ENCODE measurements around the gene ITPR2.
"Not testable (repeated sequence)": the region's sequence is repeated elsewhere in the genome, so short reads cannot be mapped to it uniquely, and the experiment has no call there.

The ITPR2 gene

DNA sequence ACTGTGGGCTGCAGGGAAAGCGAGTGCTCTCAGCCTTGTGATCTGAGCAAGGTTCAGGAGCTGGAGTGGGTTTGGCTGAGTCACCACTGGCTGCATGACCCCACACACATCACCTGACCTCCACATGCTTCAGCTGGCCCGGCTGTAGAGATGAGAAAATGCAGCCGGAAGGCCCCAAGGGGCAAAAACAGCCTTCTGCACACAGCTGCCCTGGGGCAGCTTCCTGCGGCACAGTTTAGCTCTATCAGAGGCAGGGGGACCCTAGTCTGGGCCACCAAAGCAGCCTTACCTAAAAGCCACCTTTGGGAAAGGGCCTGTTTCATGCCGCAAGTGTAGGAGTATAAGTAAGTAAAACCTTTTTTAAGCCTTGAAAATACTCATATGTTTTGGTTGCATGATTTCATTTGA, 514.3 kb downstream of the ITPR2 start:
- DNase-seq (ENCODE audit: low read depth in 1 of 2, low spot score in 1 of 2): no peak
- TF ChIP-seq GABPA (IDR thresholded peaks at IDR 0.05; ENCODE audit: low read depth) (no peak), SPI1 (IDR thresholded peaks at IDR 0.05; ENCODE audit: borderline replicate concordance, low read depth) (no peak), POLR2AphosphoS5 (IDR thresholded peaks at IDR 0.05; ENCODE audit: low read depth) (no peak)
- TF ChIP-seq, protein P1, sequence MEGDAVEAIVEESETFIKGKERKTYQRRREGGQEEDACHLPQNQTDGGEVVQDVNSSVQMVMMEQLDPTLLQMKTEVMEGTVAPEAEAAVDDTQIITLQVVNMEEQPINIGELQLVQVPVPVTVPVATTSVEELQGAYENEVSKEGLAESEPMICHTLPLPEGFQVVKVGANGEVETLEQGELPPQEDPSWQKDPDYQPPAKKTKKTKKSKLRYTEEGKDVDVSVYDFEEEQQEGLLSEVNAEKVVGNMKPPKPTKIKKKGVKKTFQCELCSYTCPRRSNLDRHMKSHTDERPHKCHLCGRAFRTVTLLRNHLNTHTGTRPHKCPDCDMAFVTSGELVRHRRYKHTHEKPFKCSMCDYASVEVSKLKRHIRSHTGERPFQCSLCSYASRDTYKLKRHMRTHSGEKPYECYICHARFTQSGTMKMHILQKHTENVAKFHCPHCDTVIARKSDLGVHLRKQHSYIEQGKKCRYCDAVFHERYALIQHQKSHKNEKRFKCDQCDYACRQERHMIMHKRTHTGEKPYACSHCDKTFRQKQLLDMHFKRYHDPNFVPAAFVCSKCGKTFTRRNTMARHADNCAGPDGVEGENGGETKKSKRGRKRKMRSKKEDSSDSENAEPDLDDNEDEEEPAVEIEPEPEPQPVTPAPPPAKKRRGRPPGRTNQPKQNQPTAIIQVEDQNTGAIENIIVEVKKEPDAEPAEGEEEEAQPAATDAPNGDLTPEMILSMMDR (IDR thresholded peaks at IDR 0.05; ENCODE audit: insufficient read depth, low read length): no peak
- TF ChIP-seq, protein P2, sequence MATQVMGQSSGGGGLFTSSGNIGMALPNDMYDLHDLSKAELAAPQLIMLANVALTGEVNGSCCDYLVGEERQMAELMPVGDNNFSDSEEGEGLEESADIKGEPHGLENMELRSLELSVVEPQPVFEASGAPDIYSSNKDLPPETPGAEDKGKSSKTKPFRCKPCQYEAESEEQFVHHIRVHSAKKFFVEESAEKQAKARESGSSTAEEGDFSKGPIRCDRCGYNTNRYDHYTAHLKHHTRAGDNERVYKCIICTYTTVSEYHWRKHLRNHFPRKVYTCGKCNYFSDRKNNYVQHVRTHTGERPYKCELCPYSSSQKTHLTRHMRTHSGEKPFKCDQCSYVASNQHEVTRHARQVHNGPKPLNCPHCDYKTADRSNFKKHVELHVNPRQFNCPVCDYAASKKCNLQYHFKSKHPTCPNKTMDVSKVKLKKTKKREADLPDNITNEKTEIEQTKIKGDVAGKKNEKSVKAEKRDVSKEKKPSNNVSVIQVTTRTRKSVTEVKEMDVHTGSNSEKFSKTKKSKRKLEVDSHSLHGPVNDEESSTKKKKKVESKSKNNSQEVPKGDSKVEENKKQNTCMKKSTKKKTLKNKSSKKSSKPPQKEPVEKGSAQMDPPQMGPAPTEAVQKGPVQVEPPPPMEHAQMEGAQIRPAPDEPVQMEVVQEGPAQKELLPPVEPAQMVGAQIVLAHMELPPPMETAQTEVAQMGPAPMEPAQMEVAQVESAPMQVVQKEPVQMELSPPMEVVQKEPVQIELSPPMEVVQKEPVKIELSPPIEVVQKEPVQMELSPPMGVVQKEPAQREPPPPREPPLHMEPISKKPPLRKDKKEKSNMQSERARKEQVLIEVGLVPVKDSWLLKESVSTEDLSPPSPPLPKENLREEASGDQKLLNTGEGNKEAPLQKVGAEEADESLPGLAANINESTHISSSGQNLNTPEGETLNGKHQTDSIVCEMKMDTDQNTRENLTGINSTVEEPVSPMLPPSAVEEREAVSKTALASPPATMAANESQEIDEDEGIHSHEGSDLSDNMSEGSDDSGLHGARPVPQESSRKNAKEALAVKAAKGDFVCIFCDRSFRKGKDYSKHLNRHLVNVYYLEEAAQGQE (IDR thresholded peaks at IDR 0.05; ENCODE audit: insufficient replicate concordance, low read depth): no peak
- Histone ChIP-seq H3K27ac (replicated peaks) (no peak overlapping the region), H3K4me3 (replicated peaks; ENCODE audit: insufficient read depth, low read length) (no peak overlapping the region), H3K27me3 (ENCODE audit: insufficient read depth, poor library complexity, severe bottlenecking) (no peaks in the 10 kb centered on the region)

DNA sequence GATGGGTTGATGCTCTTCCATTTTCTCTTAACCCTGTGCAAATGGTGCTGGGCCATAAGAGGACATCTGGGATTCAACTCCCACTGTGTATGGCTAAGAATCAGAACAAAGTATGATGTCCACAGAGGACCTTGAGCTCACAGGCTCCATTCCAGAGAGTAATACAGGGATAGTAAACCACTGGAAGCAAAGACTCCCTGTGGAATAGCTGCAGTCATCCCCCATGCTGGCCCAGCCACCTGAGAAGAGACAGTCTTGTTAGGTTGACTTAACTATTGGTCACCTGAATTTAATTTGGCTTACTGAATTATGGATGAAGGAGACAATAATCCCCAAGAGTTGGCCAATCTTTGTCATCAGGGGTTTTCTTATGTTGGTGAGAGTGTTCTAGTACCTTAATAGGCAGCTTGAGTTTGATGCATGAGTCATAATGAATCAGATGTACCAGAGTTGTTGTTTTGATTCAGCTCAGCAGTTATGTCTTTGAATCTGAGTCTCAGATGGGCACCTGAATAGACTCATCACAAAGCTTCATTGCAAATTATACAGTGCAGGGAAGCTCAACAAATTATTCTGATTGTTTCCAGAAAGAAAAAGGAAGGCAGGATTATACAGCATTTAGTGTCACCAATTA, 514.9 kb downstream of the ITPR2 start:
- TF ChIP-seq POLR2AphosphoS5 (IDR thresholded peaks at IDR 0.05; ENCODE audit: low read depth): no peak
- TF ChIP-seq, protein P1 (IDR thresholded peaks at IDR 0.05; ENCODE audit: insufficient read depth, low read length): no peak
- no peak for DNase-seq (ENCODE audit: low read depth in 1 of 2, low spot score in 1 of 2)
- Histone ChIP-seq H3K27ac (replicated peaks) (no peak overlapping the region), H3K27me3 (ENCODE audit: insufficient read depth, poor library complexity, severe bottlenecking) (no peaks in the 10 kb centered on the region), H3K4me3 (replicated peaks; ENCODE audit: insufficient read depth, low read length) (no peak overlapping the region)

DNA sequence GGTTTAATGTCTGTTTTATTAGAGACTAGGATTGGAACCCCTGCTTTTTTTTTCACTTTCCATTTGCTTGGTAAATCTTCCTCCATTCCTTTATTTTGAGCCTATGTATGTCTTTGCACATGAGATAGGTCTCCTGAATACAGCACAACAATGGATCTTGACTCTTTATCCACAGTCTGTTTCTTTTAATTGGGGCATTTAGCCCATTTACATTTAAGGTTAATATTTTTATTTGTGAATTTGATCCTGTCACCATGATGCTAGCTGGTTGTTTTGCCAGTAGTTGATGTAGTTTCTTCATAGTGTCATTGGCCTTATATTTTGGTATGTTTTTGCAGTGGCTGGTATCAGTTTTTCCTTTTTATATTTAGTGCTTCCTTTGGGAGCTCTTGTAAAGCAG, 518.9 kb downstream of the ITPR2 start:
- not testable (repeated sequence) for H3K4me3 ChIP-seq (replicated peaks; ENCODE audit: insufficient read depth, low read length); DNase-seq (ENCODE audit: low read depth in 1 of 2, low spot score in 1 of 2)

GRCh38 chr12:26310489-26310888, 522.5 kb downstream of the ITPR2 start:
- DNase-seq (ENCODE audit: low read depth in 1 of 2, low spot score in 1 of 2): not testable (repeated sequence)

More for the DNA sequence above, 518.9 kb downstream of the ITPR2 start:
- not testable (repeated sequence) for H3K27me3 ChIP-seq (ENCODE audit: insufficient read depth, poor library complexity, severe bottlenecking); H3K27ac ChIP-seq (replicated peaks)

GRCh38 chr12:26309634-26310033, 523.4 kb downstream of the ITPR2 start:
- Histone ChIP-seq H3K27ac (replicated peaks) (no peak overlapping the region), H3K27me3 (ENCODE audit: insufficient read depth, poor library complexity, severe bottlenecking) (no peaks in the 10 kb centered on the region), H3K4me3 (replicated peaks; ENCODE audit: insufficient read depth, low read length) (no peak overlapping the region)
- TF ChIP-seq POLR2AphosphoS5 (IDR thresholded peaks at IDR 0.05; ENCODE audit: low read depth) (no peak), GABPA (IDR thresholded peaks at IDR 0.05; ENCODE audit: low read depth) (no peak), SPI1 (IDR thresholded peaks at IDR 0.05; ENCODE audit: borderline replicate concordance, low read depth) (no peak)
- TF ChIP-seq, protein P2 (IDR thresholded peaks at IDR 0.05; ENCODE audit: insufficient replicate concordance, low read depth): no peak
- TF ChIP-seq, protein P1 (IDR thresholded peaks at IDR 0.05; ENCODE audit: insufficient read depth, low read length): no peak
- DNase-seq (ENCODE audit: low read depth in 1 of 2, low spot score in 1 of 2): no peak

More at GRCh38 chr12:26310489-26310888, 522.5 kb downstream of the ITPR2 start:
- H3K27ac ChIP-seq (replicated peaks); H3K4me3 ChIP-seq (replicated peaks; ENCODE audit: insufficient read depth, low read length); H3K27me3 ChIP-seq (ENCODE audit: insufficient read depth, poor library complexity, severe bottlenecking): not testable (repeated sequence)

Measured in HL-60 (cell line).